HL-60/S4 (cell line): ENCODE results near the gene MRPS21.

ENCODE experiments used
- in situ Hi-C: fragments of 300-500 bp; cut with MboI; formaldehyde crosslinking; loops from 2 replicates; pipeline ENCODE4 v1.14.3; 2022; ENCODE audit warnings: low sequenced_read_pairs

The MRPS21 gene

DNA sequence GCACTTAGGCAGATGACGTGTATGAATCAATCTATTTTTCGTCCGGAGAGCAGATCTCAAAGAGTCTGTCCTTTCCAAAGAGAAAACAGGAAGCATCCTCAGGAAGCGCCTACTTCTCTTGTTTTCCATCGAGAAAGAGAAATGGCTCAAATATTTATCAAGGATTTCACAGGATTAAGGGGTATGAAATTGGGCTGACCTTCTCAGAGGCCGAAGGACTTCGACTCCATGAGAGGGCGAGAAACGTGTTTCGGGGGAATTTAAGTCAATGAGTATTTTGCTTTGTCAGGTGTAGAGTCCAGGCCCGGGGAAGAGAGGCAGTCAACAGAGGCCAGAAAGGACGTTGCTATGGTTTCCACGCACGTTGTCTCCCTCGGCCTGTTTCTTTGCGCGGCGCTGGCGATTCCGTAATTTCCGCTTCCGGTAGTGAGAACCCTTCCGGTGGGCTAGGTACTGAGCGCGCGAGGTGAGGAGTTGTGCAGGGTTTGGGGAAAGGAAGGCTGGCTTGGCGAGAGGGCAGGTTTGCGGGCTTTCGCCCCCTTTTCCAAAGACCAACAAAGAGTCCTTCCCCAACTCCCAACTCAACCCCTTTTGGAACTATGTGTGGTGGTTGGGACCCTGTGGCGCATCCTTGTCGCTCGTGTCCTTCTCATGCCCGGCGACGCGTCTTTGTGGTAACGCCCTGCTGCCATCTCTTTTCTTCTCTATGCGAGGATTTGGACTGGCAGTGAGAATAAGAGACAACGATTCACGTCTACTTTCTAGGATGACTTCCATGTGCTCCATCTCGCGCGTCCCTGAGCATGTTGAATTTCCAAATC lies at the start of gene MRPS21:
TSS of gene MRPS21 (plus strand) at position 429 of the 821 bp plus-strand sequence. CDS start 506 bp downstream, outside the sequence.
- in situ Hi-C loops: no loop called here

DNA sequence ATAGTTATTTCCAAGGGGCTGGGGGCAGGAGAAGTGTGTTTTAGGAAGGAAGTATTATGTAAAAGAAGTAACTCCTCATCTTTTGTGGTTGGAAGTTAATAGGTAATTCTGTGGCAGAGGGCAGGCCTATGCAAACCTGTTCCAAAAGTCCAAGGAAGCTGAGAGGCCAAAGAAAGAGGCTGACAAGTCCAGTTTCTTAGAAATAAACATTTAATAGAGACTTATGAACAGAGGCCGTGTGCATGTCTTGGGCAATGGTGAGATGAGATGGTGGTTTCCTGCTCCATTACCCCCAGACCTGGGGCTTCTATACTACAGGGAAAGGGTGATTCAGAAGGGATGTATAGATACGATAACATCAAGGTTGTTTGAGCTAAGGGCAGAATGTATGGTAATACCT lies 43.7 kb upstream of the MRPS21 start:
- in situ Hi-C loops: loop anchor here (10.0 kb wide), 2 partner anchors 285 to 755 kb away; partner anchors contain the start of genes MINDY1 and PRUNE1

DNA sequence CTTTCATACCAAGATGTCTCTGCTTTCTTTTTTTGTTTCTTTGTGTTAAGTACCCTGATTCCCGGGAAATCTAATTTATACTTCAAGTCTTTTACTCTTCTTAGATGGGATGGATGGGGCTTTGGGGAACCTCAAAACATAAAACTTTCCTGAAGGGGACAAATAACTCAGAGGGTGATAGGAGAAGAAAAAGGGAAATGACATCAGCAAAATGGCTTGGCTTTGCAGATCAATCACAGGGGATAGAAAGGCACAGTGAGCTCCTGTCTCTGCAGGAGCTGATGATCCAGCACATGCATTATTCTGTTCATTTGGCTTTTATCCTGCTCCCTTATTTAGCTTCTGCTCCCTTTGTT lies 37.5 kb upstream of the MRPS21 start:
- in situ Hi-C loops: loop anchor here (10.0 kb wide), 2 partner anchors 279 to 749 kb away; partner anchors contain the start of genes MINDY1 and PRUNE1

DNA sequence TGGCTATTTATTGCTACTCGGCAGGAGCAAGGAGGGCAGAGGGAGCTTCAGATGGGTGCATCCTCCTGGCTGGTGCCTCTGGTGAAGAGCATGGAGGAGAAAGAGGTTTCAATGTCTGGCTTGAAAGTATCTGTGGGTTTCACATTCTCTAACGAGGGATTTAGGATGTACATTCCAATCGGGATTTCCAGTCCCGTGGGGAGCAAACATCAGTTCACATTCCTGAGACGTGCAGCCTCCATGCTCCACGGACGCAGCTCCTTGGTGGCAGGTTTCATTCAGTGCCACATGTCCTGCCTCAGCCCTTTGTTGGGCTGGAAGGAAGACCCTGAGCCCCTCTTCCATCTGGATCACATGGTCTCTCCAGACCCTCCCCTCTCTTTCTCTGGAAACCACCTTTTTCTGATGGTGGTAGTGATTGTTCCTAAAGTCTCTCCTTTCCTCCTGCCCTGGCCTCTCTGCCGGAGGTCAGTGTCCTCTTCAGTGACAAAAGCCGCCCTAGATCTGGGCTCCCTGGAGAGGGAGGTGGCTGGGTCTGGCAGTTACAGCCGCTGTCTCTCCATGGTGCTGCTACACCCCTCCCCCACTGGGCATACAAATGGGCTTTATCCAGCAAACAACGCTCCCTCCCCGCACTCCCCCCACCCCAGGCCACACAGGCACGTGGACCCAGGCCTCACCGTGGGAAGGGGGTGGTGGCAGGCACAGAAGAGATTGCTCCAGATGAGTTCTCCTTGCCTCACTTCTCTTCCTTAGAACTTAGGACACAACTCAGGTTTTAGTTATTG lies 36.9 kb upstream of the MRPS21 start:
- in situ Hi-C loops: loop anchor here (10.0 kb wide), 2 partner anchors 278 to 748 kb away; partner anchors contain the start of genes MINDY1 and PRUNE1

DNA sequence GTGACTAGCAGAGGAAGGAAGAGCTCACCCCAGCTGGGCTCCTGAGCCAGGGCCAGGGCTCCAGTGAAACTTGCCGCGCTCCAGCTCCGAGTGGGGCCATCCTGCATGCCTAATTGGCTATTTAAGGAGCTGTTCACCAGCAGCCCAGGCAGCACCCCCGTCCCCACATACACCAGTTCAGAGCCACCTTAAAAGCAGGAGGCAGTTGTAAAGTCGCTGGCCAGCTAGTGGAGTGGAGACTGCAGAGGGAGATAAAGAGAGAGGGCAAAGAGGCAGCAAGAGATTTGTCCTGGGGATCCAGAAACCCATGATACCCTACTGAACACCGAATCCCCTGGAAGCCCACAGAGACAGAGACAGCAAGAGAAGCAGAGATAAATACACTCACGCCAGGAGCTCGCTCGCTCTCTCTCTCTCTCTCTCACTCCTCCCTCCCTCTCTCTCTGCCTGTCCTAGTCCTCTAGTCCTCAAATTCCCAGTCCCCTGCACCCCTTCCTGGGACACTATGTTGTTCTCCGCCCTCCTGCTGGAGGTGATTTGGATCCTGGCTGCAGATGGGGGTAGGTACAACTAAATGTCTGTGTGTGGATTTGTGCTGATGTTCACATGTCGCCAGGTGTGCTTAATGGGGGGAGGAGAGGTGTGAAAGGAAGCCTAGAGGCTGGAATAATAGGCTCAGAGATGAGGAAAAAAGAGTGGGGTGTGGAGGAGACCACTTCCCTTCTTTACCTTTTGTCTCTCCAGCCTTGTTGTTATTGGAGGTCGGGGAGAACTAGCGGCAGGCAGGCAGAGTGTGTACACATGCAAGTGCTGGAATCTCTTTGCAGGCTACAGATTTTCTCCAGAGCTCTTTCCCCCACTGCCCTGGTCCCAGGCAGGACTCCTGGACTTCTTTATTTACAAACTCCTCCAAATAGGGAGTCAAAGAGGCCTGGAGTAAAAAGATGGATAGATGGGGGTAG lies 35.8 kb upstream of the MRPS21 start, which contains the start of gene CA14:
TSS of gene CA14 (plus strand) at position 151 of the 962 bp plus-strand sequence. CDS start at position 506, 355 bp downstream.
- in situ Hi-C loops: loop anchor here (10.0 kb wide), 2 partner anchors 277 to 747 kb away; partner anchors contain the start of genes MINDY1 and PRUNE1

DNA sequence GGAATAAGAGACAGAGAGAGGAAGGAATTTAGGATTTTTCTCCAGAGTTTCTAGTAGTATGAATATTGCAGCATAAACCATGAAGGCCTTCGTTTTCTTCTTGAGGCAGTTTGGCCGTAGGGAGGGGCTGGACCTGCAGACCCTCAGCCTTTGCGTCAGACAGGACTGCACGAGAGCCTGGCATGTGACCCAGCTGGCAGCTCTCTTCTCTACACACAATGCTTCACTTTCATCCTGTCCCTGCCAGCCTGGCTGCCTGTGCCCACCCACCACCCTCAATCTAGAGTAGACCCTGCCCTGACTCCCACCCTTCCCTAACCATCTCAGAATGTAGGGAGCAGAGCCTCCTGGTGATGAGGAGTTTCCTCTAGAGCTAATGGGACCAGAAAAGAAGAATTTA lies 34.4 kb upstream of the MRPS21 start:
- in situ Hi-C loops: loop anchor here (10.0 kb wide), 2 partner anchors 276 to 746 kb away; partner anchors contain the start of genes MINDY1 and PRUNE1

DNA sequence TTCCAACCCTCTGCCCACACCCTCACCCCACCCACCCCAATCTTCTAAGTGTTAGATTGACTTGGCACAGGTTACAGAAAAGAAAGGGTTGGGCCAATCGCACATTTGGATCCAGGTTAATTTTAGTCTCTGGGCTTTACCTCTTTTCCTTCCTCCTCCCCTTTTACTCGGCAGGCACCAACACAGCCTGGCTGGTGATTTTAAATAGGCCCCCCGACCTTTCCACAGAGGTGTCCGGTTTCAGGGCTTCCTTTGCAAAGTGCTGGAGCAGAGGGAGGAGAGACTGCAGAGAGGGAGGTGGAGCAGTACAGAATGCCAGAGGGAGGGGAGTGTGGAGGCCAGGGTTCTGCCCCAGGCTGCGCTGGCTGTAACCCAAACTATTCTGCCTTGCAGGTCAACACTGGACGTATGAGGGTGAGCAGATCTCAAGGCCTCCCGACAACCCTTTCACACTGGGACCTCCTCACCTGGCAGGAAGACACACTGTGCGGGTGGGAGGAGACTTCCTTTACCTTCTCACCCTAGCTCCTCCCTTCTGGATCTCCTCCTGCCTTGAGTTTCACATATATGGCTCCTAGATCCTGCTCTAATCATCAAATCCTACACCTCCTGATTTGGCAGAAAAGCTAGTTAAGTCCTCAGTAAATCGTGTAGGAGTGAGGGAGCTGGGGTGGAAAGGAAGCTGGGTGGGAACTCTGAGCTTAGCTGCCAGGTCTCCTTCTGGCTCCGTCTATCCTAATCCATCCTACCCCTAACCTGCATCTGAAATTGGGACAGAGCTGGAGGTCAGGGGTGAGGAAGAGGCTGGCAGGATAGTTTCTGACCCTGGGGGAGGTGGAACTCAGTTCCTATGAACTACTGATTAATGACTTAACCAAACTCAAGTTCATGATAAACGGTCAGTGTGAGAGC lies 33.6 kb upstream of the MRPS21 start:
- in situ Hi-C loops: loop anchor here (10.0 kb wide), 2 partner anchors 275 to 745 kb away; partner anchors contain the start of genes MINDY1 and PRUNE1

DNA sequence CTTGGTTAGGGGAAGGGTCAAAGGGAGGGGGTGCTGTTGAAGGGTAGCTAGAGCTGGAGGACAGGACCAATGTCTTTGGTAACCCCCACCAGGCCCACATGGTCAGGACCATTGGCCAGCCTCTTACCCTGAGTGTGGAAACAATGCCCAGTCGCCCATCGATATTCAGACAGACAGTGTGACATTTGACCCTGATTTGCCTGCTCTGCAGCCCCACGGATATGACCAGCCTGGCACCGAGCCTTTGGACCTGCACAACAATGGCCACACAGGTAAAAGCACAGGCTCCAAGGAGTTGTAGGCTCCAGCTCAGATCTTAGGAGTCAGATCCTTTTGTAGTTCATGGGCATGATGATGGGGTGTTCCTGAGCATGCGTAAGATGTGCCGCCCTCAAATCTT lies 32.3 kb upstream of the MRPS21 start:
- in situ Hi-C loops: no loop called here

DNA sequence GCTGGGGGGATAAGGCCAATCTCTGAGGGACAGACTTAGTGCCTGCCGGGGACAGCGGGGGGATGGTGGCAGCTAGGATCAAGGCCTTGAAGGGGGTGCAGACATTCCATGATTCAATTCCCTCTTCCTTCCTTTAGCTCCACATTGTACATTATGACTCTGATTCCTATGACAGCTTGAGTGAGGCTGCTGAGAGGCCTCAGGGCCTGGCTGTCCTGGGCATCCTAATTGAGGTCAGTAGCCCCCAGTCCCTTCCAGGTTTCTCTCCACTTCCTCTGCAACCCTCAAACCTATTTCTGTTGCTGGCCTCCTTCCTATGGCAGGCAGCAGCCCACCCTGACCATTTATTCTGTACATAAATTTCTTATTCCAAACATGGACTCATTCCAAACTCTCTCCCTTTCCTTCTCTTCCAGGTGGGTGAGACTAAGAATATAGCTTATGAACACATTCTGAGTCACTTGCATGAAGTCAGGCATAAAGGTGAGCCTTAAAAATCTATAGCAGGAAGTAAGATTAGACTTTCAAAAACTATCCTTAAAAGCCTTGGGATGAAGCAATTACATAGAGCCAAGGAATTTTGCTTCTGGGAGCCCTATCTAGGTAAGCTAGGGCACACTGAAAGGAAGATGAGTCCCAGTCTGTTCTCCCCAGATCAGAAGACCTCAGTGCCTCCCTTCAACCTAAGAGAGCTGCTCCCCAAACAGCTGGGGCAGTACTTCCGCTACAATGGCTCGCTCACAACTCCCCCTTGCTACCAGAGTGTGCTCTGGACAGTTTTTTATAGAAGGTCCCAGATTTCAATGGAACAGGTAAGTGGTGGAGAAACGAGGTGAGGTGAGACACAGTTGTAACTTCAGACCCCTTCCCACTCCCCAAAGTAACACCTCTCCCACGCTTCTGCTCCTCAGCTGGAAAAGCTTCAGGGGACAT lies 31.0 kb upstream of the MRPS21 start:
- in situ Hi-C loops: no loop called here

DNA sequence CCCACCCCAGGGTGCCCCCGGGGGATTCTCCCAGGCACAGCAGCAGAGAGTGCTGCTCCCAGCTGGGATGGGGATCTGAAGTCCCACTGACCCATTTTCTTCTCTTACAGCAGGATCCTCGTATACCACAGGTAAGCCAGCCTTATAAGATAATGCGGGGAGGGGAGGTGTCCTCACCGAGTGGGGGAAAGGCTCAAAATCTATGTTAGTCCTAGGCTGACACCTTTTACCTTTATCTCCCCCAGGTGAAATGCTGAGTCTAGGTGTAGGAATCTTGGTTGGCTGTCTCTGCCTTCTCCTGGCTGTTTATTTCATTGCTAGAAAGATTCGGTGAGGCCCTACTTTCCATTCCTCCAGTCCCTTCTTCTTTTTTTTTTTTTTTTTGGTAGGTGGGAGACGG lies 30.1 kb upstream of the MRPS21 start:
- in situ Hi-C loops: no loop called here

DNA sequence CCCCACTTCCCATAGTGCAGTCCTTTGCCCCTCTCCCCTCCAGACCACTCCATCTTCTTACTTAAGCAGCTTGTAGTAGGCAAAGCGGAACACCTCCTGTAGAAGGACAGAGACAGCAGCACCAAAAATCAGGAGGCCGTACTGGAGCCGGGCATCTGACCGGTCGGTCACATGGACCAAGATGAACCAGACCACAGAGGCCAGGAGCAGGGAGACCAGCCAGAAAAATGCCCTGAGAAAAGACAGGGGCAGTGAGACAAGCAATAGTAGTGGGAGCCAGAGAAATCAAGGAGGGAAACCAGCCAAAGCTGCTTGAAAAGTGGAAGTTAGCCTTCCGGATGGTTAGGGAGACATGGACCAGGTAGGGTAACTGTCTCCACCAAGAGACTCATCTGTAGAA lies 25.8 kb upstream of the MRPS21 start:
- in situ Hi-C loops: no loop called here

DNA sequence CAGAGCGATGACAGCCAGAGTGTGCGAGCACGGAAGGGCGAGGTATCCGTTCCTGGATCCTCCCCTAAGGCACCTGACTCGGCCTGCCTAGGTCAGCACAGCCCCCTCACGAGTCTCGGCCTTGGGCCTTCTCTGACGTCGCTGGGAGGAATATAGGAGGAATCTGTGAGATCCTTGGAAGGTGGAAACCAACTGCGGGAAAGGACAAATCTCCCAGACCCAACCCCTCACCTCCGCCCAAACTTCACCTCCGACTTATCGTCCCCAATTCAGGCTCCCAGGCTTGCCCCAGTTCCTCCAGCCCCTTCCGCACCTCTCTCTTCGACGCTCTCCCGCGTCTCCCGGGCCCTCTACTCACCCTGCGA lies 25.3 kb upstream of the MRPS21 start:
- in situ Hi-C loops: no loop called here

DNA sequence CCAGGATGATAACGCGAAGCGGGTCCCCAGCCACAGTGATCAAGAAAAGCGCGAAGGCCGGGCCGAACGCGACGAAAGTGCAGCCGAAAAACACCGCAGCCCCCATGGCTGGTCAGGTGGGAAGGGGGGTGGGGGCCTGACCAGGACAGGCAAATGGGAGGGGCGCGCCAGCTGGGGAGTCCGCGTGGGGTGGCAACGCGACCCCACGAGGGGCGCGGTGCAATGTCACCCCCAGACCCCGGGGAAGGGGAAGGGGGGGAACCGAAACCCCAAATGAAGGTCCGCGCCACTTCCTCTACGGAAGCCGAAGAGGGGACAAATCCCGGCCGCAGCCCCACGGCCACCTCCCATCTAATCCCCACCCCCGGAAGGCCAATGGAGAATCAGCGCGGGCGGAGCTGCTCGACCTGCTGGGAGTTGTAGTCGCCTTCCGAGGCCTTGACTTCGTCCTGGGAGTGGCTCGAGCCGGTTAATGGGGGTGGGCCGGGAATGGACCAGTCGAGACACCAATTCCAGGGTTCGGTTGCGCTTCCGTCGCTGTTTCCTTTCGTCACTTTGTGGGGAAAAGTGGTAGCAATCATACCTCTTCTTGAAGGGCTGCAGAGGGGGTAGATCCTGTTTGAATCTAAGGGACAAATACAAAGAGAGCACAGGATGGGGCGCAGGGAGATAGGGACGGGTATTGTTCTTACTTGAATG lies 24.8 kb upstream of the MRPS21 start, which contains the start of gene APH1A:
TSS of gene APH1A (minus strand) at position 312 of the 699 bp plus-strand sequence. CDS start at position 106, 206 bp downstream.
- in situ Hi-C loops: no loop called here

DNA sequence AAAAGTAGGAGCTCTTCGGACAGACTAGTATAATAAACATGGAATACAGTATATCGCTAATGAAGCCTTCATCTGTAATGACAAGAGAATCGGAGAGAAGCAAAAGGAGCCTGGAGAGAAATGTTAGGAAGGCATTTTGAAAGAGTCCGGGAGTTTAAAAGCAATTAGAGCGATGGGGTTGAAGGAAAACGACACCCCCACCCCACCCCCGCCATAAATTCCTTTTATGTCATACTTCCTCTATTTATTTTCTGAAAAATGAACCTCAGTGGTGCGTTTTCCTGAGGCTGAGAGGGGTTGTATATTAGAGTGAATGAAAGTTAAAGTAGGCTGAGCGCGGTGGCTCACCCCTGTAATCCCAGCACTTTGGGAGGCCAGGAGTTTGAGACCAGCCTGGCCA lies 24.2 kb upstream of the MRPS21 start:
- in situ Hi-C loops: no loop called here

DNA sequence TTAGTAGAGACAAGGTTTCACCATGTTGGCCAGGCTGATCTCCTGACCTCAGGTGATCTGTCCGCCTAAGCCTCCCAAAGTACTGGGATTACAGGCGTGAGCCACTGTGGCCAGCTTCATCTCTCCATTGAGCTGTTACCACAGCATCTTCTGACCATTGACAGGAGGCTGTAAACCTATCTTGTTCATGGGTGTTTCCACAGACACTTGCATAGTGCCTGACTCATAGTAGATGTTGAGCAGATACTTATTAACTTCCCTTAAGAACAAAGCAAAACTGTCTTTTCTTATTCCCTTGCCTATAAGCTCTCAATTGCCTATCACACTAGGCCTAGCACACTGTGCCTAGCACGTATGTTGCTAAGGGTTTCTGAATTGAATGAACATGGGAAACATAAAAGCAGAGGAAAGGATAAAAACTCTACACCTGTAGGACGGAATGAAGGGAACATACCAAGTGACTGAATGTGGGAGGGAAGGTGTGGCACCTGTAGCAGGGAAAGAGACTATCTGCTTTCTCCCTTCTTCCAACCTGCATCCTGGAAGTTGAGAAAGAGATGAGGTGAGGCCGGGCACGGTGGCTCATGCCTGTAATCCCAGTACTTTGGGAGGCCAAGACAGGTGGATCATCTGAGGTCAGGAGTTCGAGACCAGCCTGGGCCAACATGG lies 22.2 kb upstream of the MRPS21 start:
- in situ Hi-C loops: no loop called here

DNA sequence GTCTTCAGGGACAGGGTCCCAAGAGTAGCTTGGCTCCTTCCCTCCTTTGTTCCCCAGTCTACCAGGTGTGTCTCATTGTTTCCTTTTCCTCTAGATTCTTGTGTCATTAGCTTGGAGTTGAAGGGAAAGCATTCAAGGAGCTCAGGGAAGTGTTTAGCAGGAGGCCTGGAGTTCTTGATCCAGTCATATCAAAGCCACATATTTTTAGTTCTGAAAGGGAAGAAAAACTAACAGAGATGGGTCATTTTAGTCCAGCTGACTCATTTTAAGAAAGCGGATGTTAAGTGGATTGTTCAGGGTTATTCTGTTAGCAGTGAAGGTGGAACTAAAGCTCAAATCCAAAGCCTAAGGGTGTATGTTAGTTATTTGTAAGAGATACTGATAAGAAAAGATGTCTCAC lies 20.4 kb upstream of the MRPS21 start:
- in situ Hi-C loops: no loop called here

DNA sequence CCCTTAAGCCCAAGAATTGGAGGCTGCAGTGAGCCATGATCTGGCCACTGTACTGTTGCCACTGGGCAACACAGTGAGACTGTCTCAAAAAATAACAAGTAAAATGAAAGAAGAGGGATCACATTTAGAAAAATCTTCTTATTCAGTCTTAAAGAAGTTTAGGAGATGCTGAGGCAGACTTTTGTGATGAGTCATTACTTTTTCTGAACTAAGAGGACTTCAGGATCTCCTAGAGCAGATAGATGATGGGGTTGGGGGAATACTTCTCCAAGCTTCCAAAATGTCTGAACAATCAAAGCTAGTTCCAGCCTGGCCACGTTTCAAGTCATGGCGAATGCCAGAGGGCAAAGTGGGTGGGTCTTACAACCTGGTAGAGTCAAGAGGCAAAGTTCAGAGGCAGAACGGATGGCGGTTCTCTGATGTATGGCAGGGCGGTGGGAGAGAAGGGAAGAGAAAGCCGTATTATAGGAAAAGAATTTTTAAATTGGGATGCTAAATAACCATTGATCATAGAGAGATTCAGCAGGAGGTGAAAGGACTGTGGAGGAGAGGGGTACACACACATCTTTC lies 13.4 kb upstream of the MRPS21 start:
- in situ Hi-C loops: no loop called here
